GM21619 (cell line): ENCODE results near the gene AIP.

Experiments used
- ATAC-seq: cut with Tn5 transposase; IDR thresholded peaks from one replicate; pipeline ENCODE4 v1.9.1; 2021; ENCODE audit not compliant: unreplicated experiment

AIP gene

DNA sequence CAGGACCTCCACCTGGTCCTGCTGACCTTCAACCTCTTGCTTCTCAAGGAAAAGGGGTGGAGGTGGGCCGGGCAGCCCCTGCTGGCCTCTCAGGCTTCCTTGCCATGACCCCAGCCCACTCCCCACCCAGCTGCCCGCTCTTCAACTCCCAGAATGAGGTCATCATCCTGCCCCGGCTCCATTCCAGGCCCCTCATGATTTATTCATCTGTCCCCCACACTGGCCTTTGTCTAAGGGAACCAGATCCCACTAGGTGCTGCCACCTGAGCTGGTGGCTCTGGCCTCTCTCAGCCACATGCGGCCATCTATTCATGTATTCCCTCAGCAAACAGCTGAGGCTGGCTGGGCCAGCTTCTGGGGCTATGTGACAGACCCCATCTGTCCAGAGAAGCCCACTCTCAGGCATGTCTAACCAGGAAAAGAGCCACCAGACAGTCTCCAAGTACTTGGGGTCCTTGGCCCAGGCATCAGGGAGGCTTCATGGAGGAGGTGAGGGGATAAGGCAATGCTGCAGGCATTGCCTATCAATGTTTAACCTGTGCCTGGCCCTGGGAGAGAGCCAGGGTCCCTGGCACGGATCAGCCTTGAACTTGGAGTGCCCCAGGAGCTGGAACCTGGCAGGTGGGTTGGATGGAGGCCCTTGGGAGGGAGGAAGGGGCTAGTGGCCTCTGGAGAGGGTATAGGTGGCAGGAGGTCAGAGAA lies 42.6 kb downstream of the AIP start:
- ATAC-seq = no peak

- ATAC-seq = no peak
Observed at GRCh38 chr11:67528376-67528775, 45.5 kb downstream of the AIP start.

- no peak for ATAC-seq
Observed at GRCh38 chr11:67530282-67530592, 47.4 kb downstream of the AIP start.

- no peak for ATAC-seq
Observed at GRCh38 chr11:67532889-67533288, 50.1 kb downstream of the AIP start.

DNA sequence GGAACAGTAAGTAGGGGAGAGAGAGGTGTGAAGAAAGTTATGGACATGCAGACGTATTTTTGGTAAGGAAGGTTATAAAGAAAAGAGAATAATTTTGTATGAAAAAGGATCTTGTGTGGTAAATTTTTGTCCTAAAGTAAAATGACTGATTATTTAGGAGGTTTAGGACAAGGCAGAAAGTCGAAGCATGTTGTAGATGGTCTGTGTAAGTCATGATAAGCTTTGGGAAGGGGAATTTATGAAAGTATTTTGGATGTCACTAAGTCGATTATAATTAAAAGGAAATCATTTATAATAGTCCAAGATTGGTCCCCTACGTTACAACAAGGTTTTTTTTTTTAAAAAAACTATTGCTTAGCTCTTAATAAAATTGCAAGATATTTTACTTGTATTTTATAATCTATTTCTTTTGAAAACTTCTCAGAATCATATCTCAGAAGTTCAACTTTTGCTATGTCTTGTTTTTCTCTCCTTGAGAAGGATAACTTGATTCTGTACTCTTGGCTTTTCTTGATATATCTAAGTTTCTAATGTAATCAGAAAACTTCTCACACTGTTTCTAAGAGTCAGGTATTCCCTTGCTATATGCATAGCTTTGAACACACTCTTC lies 51.3 kb downstream of the AIP start:
- no peak for ATAC-seq

DNA sequence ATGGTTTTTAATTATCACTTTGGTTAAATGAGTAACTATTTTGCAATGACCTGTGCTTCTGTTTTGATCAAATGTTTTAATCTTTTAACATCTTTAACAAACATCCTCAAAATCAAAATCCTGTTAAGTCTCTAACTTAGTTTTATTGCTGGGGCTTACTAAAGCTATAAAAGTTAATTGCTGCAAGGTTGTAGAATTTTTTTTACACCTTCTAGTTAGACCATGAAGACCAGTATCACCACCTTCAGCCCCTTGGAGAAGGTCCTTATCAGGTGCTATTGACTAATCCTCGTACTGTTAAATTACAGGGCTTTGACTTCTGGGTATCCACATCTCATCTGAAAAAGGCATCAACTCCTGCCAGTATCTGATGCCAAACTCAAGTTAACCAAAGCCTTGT lies 52.7 kb downstream of the AIP start:
- no peak for ATAC-seq

GRCh38 chr11:67538306-67538705 lies 55.5 kb downstream of the AIP start:
- no peak for ATAC-seq

DNA sequence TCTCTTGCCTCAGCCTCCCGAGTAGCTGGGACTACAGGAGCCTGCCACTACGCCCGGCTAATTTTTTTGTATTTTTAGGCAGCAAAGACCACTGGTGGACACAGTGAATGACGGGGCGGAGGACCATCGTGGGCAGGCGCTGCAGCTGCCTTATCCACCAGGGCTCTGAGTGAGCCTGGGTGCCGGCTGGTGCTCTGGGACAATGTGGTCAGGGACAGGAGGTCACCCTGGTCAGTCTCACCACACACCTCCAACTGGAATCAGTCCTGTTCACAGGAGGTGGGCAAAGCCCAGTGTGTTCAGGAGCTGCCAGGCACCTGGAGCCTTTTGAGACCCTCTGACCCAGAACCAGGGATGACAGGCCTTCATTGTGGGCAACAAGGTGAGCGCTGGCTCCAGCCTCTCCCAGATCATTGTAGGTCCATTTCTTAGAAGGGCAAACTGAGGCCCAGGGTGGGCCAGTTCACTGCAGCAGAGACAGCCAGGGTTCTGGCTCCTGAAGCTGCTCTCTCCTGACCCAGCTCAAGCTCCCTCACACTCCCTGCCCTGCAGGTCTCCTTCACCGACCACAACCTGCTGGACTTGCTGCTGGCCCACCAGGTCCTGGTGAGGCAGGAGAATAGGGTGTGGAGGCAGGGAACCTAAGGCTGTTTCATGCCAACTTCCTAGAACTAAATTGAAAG lies 56.1 kb downstream of the AIP start:
- ATAC-seq = no peak

GRCh38 chr11:67539550-67539949 lies 56.7 kb downstream of the AIP start:
- no peak for ATAC-seq
